IPS-NIHi11 (cell line): ENCODE measurements around the gene COL25A1.
"Not testable (repeated sequence)": the region's sequence is repeated elsewhere in the genome, so short reads cannot be mapped to it uniquely, and the experiment has no call there.

Experiments used
- DNase-seq: peaks from one replicate; pipeline ENCODE4 v3.0.0; 2012; ENCODE audit warnings: mixed read lengths, low spot score

The COL25A1 gene

DNA sequence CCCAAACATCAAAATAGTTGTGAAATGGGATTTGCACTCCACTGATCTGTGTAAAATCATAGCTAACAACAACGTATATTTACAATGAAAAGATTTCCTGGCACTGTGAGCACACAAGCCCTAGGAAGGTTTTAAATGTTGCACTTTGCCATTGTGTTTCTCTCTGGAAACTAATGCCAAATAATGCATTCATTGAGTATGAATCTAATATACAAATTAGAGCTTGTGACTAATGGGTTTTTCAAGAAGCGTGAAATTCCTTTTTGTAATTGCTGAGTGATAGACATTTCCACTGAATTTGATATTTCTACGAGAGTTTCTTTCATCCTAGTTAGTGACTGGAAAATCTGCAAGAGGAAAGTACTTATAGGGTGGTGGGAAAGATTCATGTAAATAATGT, 135.9 kb downstream of the COL25A1 start:
- DNase-seq, result no peak

DNA sequence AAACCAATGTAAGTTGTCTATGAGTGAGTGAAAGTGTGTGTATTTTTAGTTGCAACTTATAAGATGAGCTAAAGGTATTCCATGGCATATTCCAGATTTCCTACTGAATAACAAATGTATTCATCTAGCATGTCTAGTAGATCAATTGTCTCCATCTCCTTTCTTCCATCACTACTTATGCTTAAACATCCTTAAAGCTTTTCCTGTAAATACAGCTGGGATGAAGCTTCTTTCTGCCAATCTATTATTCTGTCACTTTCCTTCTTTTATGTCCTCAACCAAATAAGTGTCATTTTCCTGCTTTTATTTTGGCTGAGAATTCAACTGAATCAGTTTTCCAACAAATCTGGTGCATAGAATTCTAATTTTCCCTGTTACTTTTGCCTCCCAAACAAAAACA, 136.3 kb downstream of the COL25A1 start:
- no peak for DNase-seq

DNA sequence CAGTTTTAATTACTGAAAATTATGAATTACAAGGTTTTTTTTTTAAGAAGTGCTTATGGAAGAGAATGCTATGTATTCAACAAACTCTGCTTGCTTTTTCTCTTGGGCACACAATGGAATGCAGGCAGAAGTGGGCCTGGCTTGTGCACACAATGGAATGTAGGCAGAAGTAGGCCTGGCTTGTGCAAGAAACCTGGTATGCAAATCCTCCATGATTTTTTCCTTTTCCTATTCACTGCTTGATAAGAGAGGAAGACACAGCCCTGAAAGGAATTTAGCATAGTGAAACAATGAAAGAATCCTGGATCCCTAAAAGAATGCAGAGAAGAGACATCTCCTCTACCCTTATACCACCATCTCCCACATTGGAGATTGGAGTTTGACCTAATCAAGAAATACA, 138.4 kb downstream of the COL25A1 start:
- peak; percentile 36 for DNase-seq

DNA sequence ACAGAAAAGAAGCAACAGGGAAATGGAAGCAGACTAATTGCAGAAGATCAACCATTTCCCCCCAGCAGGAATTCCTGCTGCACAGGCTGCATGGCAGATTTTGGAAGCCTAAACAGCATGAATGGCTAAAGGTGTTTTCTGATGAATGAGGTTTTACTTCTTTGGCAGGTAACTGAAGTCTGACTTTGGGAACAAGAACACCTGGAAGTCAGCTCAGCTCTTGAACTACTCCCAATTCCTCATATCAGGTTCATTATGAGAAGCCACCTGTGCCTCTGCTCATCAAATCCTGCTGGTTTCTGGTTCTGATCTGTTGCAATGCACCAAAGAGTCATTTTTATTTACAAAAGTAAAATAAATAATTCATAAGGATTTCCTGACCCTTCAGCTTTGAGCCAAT, 139.0 kb downstream of the COL25A1 start:
- DNase-seq, result no peak

DNA sequence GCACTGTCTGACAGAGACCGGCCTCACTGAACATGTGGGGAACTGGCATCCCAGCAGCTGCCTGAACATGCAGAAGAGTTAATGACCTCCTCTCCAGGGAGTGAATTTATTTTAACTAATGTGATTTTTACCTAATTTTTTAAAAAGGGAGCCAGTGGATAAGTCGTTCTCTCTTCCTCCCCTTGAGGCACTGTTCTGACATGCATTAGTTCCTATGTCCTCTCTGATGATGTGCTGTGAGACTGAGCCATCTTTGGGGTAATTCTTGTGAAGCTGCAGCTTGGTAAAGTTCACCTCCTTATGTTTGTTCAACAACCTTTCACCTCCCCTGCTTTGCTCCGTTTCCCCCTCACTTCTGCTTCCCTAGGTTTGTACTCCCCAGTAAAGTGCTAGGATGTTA, 139.7 kb downstream of the COL25A1 start:
- DNase-seq, result no peak

DNA sequence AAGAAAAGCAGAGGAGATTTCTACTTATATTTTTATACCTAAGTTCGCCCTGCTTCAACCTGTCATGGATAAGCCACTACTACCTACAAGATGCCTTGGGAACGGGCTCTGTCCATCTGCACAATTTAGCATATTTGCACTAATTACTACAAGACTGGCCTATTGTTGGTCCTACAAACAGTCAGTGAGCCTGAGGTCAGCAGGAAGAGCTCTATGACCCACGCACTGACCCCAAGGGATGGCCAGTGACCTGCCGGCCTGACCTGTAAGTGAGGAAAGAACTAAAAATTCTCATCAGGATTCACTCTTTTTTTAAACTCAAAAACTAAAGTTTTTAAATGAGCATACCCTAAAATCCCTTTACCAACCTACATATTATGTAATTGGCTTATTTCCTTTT, 142.0 kb downstream of the COL25A1 start:
- no peak for DNase-seq

DNA sequence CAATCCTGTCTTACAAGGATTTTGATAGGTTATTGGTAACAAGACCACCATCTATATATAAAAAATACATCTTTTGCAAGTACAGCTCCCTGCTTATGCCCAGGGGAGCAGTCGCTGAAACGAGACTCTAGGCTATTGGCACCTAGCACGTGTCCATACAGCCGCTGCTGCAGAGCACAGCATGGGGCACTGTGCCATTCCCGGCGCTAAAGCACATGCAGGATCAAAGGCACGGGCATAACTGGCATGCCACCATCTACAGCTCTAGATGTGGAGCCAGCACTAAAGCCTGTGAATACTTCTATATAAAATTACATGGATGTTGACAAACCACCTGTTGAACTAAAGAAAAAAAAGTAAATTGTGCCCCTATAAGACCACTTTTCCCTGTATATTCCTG, 144.8 kb downstream of the COL25A1 start:
- no peak for DNase-seq

DNA sequence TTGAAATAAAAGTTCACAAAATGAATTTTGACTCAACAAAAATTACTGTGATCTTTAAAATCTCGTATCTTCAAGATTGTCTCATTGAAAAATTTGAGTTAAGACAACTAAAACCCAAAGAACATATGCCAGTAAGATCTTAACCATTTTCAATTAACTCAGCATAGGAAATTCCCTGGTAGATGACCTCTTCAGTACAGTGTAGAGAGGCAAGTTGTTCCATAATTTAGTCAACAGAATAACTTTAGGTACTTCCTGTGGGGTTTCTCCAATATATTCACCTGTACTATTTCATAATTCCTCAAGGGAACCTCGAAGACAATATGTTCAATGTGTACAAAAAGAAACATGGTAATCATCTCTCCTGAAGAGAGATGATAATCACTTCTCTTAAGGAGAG, 145.3 kb downstream of the COL25A1 start:
- no peak for DNase-seq

DNA sequence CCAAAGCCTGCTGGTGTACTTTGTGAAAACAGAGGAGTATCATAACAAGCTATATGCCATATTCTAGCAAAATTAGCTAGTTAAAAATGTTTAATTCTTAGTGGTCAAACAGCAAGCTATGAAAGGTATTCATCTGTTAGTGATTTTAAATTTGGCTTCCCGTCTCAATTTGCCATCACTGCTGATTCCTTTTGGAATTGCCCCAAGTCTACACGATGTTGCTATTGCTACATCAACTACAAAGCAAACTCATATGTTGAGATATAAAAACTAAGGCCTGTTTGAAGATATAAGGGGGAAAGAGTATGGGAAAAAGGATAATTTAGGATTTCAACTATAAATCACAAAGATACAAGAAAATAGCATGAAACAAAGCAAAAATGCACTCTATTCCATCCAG, 146.1 kb downstream of the COL25A1 start:
- DNase-seq, result no peak

DNA sequence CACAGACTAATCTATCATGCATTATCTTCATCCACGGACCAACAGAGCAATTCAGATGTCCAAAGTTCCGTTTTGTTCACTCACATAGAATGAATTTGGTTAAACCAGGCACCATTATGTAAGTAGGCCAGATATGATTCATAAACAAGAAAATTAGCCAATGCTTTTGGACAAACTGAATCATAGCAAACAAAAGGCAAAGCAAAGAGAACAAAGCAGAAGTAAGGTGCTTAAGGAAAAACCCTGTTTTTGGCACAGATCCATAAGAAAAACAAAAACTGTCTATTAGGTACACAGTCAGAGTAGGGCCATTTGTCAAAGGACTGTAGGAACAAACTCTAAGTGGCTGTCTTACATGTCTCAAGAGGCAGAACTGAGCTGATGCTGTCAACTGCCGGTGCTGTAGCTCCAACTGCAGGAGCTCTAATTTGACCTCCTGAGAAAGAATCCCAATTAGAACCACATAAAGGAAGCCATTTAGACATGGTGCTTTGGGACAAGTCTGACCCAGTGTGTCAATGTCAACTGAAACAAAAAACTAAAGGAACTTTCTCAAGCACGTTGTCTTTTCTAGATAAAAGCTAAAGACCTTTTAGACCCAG, 146.7 kb downstream of the COL25A1 start:
- no peak for DNase-seq

DNA sequence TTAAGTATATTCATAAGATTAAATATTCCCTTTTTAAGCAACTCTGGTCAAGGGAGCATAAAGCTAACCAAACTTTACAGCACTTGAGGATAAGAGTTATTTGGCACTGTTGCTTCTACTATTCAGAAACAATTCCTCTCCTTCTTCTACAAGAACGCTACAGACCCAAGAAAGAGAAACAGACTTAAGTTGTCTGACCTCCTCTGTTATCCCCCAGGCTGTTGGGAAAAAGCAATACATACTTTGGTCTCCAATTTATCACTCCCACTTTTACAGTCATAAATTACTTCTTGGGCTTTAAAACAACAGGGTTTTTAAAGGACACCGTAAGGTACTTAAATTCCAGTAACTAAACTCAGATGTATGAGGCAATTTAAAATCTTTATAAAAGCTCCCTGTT, 147.4 kb downstream of the COL25A1 start:
- DNase-seq, result no peak

DNA sequence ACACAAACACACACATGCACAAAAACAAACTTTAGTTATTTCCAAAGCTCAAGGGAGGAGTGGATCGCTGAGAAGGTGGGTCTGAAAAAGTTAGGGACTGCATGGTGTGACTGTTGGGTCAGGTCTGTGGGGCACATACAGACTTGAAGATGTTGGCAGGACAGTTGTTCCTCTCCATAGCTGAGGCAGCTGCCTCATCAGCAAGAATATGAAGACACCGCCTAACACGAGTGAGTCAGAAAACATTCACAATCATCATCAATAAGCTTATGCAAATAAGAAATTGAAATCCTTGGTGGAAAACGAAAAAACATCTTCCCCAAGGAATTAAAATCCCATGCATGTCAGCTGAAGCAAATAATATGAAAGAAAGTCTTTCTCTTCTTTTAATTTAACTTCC, 148.0 kb downstream of the COL25A1 start:
- DNase-seq, result no peak

DNA sequence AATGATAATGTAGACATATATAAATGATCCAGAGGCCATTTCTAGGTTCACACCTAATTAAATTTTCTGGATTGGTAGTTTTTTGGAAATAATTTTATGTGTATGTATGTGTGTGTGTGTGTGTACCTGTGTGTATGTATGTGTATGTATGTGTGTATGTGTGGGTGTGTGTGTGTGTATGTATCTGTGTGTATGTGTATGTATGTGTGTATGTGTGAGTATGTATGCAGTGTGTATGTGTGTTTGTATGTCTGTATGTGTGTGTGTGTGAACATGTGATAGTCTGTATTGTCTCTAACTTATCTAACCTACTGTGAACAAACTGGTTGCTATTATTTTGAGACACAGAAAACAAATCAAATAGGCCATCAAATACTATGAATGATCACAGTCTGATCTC, 152.6 kb downstream of the COL25A1 start:
- no peak for DNase-seq

DNA sequence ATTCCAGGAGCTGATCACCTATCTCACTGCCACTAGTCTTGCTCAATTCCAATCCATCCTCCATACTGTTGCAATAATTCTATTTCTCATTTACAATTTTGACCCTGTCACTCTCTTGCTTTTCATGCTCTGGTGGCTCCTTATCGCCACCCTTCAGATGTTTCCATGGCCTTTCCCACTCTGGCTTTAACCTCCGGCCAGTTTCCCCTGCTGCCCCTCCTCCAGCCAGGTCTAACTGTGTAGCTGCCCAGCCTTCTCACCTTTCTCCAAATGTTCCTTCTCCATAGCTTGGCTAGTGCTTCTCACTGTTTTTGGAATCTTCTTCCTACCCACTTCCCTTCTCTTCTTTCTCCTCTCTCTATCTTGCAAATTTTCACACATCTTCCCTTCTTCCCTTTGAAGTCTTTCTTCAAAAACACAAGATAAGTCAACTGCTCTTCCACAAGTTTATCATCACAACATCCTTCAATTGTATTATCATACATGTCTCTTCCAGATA, 153.8 kb downstream of the COL25A1 start:
- DNase-seq, result no peak

DNA sequence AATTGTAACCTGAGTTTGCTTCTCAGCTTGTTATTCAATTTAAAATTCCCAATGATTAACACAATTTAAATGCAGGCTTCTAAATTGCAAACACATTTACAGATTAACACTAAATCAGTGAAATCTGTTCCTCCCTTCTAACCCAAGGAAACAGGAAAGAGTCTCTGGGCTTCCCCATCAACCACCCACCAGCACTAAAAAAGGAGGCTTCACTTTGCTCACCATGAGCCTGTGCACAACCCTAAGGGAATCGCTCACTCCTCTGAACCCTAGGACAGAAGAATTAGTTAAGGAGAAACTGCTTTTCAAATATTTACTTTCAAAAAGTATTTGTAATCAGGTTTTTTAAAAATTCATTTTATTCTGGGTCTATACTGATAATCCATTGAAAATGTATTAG, 155.3 kb downstream of the COL25A1 start:
- no peak for DNase-seq

DNA sequence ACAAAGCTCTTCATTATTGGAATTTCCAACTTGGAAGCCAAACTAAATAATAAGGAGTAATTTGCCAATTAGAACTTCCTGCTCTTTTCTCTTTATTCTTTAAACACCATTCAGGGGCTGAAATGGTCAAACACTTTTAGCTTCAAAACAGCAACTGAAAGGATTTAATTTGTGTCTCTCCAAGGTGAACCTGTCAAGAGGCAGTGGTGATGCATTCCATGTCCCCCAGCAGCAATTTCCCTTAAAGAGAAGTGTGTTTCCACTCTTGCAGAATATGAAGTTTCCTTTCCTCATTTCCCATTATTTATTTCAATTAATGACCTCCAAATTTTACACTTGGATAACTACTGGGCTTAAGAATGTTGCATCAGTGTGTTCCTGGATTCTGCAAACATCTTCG, 156.0 kb downstream of the COL25A1 start:
- no peak for DNase-seq

DNA sequence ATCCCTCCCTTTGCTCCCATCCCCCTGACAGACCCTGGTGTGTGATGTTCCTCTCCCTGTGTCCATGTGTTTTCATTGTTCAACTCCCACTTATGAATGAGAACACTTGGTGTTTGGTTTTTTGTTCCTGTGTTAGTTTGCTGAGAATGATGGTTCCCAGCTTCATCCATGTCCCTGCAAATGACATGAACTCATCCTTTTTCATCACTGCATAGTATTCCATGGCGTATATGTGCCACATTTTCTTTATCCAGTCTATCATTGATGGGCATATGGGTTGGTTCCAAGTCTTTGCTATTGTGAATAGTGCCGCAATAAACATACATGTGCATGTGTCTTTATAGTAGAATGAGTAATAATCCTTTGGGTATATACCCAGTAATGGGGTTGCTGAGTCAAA, 164.3 kb downstream of the COL25A1 start:
- not testable (repeated sequence) for DNase-seq

DNA sequence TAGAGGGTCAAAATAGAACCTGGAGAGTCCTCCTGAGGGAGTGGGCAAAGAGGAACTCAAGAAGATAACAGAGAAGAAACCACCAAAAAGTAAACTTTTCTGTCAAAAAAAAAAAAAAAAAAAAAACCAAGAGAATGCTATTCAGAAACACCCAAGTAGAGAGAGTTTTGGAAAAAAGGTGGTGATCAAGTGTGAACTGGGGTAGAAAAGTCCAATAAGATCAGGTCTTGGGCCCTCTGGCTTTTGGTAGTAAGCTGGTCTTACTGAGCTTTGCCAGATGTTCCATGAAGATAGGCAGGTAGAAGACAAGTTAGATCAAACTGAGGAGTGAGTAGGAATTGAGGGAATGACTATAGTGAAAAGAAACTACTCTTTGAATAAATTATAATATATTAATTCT, 167.5 kb downstream of the COL25A1 start:
- DNase-seq, result no peak

DNA sequence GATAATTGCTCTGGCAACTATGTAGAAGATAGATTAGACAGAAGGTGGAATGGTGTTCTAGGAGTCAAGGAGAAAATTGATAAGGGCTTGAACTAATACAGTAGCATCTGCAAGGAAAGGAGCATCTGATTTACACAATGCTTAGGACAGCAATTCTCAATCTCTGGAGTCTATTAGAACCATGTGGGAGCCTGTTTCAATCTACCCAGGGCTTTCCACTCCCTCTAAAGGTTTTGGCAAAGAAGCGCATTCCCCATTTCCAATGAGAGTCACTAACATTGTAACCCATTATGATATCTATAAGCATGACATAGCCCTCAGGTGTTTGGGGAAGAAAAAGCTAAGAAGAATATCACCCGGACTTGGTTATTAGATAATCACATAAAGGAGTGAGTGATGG, 168.2 kb downstream of the COL25A1 start:
- DNase-seq, result no peak

DNA sequence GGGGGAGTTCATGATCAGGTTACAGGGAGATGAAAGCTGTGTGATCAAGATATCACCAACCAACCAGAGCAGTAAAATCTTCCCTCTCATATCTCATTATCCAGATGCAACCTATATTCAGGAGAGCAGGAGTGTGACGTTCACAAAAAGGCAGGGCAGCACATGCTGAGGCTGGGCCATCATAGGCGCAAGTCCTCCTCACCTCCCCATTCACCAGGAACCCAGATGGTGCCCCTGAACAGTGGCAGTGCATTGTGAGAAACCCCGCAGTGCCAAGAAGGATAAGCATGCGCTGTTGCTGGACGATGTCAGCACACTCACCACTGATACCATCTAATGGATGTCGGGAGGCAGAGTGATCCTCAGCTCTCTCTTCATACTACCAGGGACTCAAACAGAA, 170.9 kb downstream of the COL25A1 start:
- no peak for DNase-seq

DNA sequence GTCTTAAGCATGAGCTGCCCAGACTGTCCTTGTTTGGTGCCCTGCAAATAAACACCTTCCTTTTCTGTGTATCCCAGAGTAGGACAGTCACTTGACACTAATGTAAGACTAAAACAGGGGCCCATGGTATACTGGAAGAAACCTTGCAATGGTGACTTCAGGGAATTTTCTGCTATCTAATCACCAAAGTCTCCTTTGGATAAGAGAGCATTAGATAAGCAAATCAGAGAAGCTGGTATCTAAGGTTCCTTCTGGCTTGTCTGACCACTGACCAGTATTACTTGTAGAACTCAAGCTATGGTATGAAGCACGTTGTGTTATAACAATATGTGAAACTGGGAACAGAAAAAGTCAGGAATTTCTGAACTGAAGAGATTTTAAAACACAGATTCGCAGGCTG, 173.9 kb downstream of the COL25A1 start:
- DNase-seq, result no peak

DNA sequence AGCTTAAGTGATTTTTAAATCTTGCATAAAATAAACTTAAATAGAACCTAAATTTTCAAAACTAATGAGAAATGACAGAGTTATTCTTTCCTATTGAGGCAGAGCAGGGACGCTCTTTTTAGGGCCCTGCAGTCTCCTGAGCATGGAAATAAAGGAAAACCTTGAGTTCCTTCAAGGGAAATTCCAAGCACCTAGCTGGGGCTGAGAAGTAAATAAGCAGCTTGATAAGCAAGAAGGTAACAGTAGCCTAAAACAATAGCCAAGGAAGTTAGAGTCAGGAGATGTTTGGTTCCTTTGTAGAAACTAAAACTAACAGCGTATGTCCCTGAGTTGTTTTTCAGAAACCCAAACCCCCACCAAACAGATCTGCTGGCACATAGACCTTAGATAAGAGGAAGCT, 174.6 kb downstream of the COL25A1 start:
- no peak for DNase-seq

DNA sequence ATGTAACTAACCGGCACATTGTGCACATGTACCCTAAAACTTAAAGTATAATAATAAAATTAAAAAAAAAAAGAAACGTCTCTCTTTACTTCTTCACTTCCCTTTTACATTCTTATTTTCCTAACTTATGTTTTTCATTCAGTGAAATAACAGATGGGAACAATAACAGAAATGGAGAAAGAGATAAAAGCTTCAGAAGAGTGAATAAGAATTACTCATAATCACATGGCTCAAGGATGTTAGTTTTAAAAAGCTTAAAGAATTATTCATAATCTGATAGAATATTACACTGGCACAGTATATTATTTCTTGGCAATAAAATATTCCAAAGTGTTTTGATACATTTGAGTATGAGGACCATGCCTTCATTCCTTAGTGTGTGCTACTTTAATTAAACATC, 175.6 kb downstream of the COL25A1 start:
- DNase-seq, result no peak

DNA sequence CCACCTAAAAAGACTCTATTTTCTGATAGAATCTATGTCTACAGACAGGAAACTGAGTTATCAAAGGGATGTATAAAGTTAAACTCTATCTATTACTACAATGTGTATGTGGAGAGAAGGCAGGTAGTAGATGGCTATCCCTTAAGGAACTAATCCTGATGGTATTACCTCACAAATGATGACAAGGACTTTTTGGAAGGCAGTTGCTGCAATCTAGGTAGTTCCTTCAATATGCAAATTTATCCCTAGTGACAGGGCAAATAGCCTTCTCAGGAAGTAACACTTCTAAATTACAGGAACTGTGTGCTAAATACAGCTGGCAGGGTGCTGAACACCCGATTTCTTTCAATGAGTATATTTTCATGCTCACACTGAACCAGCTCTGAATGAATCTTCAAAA, 177.4 kb downstream of the COL25A1 start:
- DNase-seq, result no peak

DNA sequence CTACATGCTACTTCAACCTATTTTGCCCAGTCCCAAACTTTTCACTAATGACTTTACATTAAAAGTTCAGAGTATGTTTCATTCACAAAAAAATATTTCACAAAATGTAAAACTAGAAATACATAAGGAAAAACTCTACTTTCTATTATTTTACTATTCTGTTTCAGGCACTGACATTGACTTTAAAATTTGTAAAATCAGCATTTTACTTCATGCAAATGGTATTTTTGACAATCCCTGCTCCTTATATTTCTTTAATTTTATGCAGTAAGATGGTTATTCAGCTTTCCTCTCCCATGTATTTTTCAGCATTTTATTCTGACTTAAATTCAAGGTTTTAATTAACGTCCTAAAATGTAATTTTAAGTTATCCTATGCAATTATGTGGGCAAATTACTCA, 178.5 kb downstream of the COL25A1 start:
- no peak for DNase-seq
